Kidney (tissue), 22 donors: ENCODE measurements around the gene PPCDC. TPM values are rescaled to one million over a fixed set of nuclear protein-coding genes. Genes with fewer than 3 reads are reported as not detected.

ENCODE experiments used
- DNase-seq, 5 donors: peaks; one replicate each; pipeline ENCODE4 v3.0.0-alpha.2; 2013 to 2020
- FAIRE-seq: peaks from 2 replicates; lab custom pipeline; 2012; peaks lifted over from hg19 to GRCh38; lab: Jason Lieb, UNC
- H3K27ac ChIP-seq, 2 donors: one replicate each; pipeline ENCODE4 v1.7.0; 2013; ENCODE audit warnings: low read depth in 2 of 2, low read length in 2 of 2, inconsistent platforms in 1 of 2
- H3K27me3 ChIP-seq: one replicate; pipeline ENCODE4 v1.7.1; 2013; ENCODE audit warnings: low read length, inconsistent platforms; ENCODE audit not compliant: control insufficient read depth, insufficient read depth
- H3K36me3 ChIP-seq, 3 donors: one replicate each; pipeline versions ENCODE4 v1.7.0 to v1.7.1; 2013; ENCODE audit warnings: low read length in 3 of 3, control low read depth in 1 of 3, inconsistent platforms in 1 of 3; ENCODE audit not compliant: insufficient read depth in 3 of 3, control insufficient read depth in 2 of 3
- H3K4me1 ChIP-seq, 3 donors: one replicate each; pipeline versions ENCODE4 v1.7.0 to v1.7.1; 2013; ENCODE audit warnings: low read length in 3 of 3, inconsistent platforms in 1 of 3, low read depth in 1 of 3; ENCODE audit not compliant: control insufficient read depth in 2 of 3, insufficient read depth in 2 of 3
- H3K4me3 ChIP-seq, 3 donors: one replicate each; pipeline versions ENCODE4 v1.7.0 to v1.8.1; 2013; ENCODE audit warnings: low read length in 3 of 3, control low read depth in 1 of 3, inconsistent platforms in 1 of 3
- H3K9ac ChIP-seq, 3 donors: one replicate each; pipeline versions ENCODE4 v1.7.0 to v1.7.1; 2013; ENCODE audit warnings: low read length in 3 of 3, control low read depth in 1 of 3, inconsistent platforms in 1 of 3
- H3K9me3 ChIP-seq, 3 donors: one replicate each; pipeline versions ENCODE4 v1.7.0 to v1.7.1; 2013; ENCODE audit warnings: low read length in 3 of 3, control low read depth in 1 of 3, inconsistent platforms in 1 of 3; ENCODE audit not compliant: control insufficient read depth in 2 of 3, insufficient read depth in 1 of 3
- CTCF ChIP-seq: IDR thresholded peaks from 3 replicates; pipeline ENCODE4 v1.5.1; 2012; ENCODE audit warnings: mild to moderate bottlenecking, moderate library complexity, borderline replicate concordance; ENCODE audit not compliant: insufficient read depth; ENCODE audit errors: extremely low read depth
- intact Hi-C: fragments of 100-400 bp; cut with DNase I; formaldehyde crosslinking; loops from one replicate; pipeline ENCODE4 v1.11.1; 2022
- long read RNA-seq, 10 donors: library from polyadenylated mRNA in 1 of 10; unstranded in 1 of 10; transcript quantifications; one replicate each; pipeline ENCODE4 v2.0.0 and lab custom pipeline, GENCODE V29; 2021 to 2026
- polyA plus RNA-seq: library from polyadenylated mRNA; stranded (reverse); fragments of 350-450 nt; fragmentation: Illumina TruSeq; extraction: RNeasy Lipid Tissue Mini Kit (QIAGEN cat#74804); gene quantifications from one replicate; pipeline ENCODE4 v1.2.3, GENCODE V29; 2014; ENCODE audit warnings: low read depth, low replicate concordance; ENCODE audit not compliant: insufficient read depth
- total RNA-seq: library from RNA; stranded (reverse); fragmentation: NEBNext Ultra II Directional; extraction: Animal tissue kit (Norgen Biotek cat#: 25700); gene quantifications from one replicate; pipeline ENCODE4 v1.2.1, GENCODE V29; 2021
- donor health status: control.
- donor health status: control.
- donor health status: control.
- donor health status: control.
- donor health status: control.
- donor health status: DM: yes; HTN: yes; CAD: no.
- donor health status: Normal renal cell carcinoma (clear cell type).

PPCDC gene
- 16.3 TPM for total RNA-seq
- 25.3 TPM for polyA plus RNA-seq
- long read RNA-seq, donor 1, partial matches to known transcripts, result 0 of 3 reads
- long read RNA-seq, donor 1, other reads (novel, unspliced or antisense), result 0 of 3 reads
- long read RNA-seq, donor 2, partial matches to known transcripts, result 0 of 5 reads
- long read RNA-seq, donor 2, other reads (novel, unspliced or antisense), result 0 of 5 reads
- long read RNA-seq, donor 3, partial matches to known transcripts, result 0 of 1 reads
- long read RNA-seq, donor 3, other reads (novel, unspliced or antisense), result 0 of 1 reads
- long read RNA-seq, donor 4, partial matches to known transcripts, result 0 of 5 reads
- long read RNA-seq, donor 4, other reads (novel, unspliced or antisense), result 0 of 5 reads
- long read RNA-seq, donor 5, result 0 reads
- long read RNA-seq, donor 6, partial matches to known transcripts, result 0 of 4 reads
- long read RNA-seq, donor 6, other reads (novel, unspliced or antisense), result 0 of 4 reads
- long read RNA-seq, donor 7, transcript PPCDC-201 (6 exons, 2,250 nt), result major isoform, 6 of 13 reads
- long read RNA-seq, donor 7, partial matches to known transcripts, result 3 of 13 reads
- long read RNA-seq, donor 7, other reads (novel, unspliced or antisense), result 1 of 13 reads
- long read RNA-seq, donor 8, partial matches to known transcripts, result 0 of 5 reads
- long read RNA-seq, donor 8, other reads (novel, unspliced or antisense), result 0 of 5 reads
- long read RNA-seq, donor 9, partial matches to known transcripts, result 0 of 1 reads
- long read RNA-seq, donor 9, other reads (novel, unspliced or antisense), result 0 of 1 reads
- long read RNA-seq, donor 10, partial matches to known transcripts, result 0 of 1 reads
- long read RNA-seq, donor 10, other reads (novel, unspliced or antisense), result 0 of 1 reads

- Histone ChIP-seq H3K9me3 (no peaks in the 10 kb centered on the region), H3K27ac (peak within 1 kb of the TSS; percentile 84 to 89), H3K27me3 (no peaks in the 10 kb centered on the region), H3K4me3 (peak within 1 kb of the TSS; percentile 90 to 98 (median 96)), H3K36me3 (no peaks in the 10 kb centered on the region), H3K4me1 (peaks cover 0 to 13% (median 5%) of the 10 kb centered on the region in 3 donors), H3K9ac (peak within 1 kb of the TSS; percentile 94 to 98 (median 96))
- DNase-seq (peak; percentile 97 to 99 (median 98)), FAIRE-seq (peak; percentile 83)
- intact Hi-C loops, result no loop called here
- TF ChIP-seq CTCF, result peak; percentile 7
Observed at GRCh38 chr15:75023181-75023871, at the start of gene PPCDC. PPCDC (plus strand) TSS chr15:75023590; CDS start chr15:75028319, 4,729 bp downstream.

GRCh38 chr15:74976159-74976558 is 47.2 kb upstream of the PPCDC start:
- no peak for TF ChIP-seq CTCF
- H3K4me3 ChIP-seq, result no peak overlapping the region
- no peaks in the 10 kb centered on the region for H3K9me3 ChIP-seq
- no peaks in the 10 kb centered on the region for H3K27me3 ChIP-seq
- DNase-seq (no peak), FAIRE-seq (no peak)
- no peak overlapping the region for H3K27ac ChIP-seq
- H3K4me1 ChIP-seq, result no peaks in the 10 kb centered on the region
- H3K36me3 ChIP-seq, result no peaks in the 10 kb centered on the region
- intact Hi-C loops, result no loop called here
- H3K9ac ChIP-seq, result no peak overlapping the region

- H3K9ac ChIP-seq, result no peak overlapping the region
- H3K36me3 ChIP-seq, result no peaks in the 10 kb centered on the region
- intact Hi-C loops, result no loop called here
- no peak for TF ChIP-seq CTCF
- no peak overlapping the region for H3K4me3 ChIP-seq
- no peaks in the 10 kb centered on the region for H3K4me1 ChIP-seq
- H3K27me3 ChIP-seq, result no peaks in the 10 kb centered on the region
- no peak overlapping the region for H3K27ac ChIP-seq
- DNase-seq (no peak), FAIRE-seq (no peak)
- no peaks in the 10 kb centered on the region for H3K9me3 ChIP-seq
Observed at GRCh38 chr15:74977599-74977998, 45.8 kb upstream of the PPCDC start.
